Tibial nerve (tissue), 3 donors: Measurements from ENCODE around the gene SLC35F3.

ENCODE experiments used
- POLR2A ChIP-seq, 2 donors: fragments of 450-650 bp; IDR thresholded peaks; one replicate each; pipeline ENCODE4 v1.6.1; 2017; ENCODE audit warnings: antibody characterized with exemption in 2 of 2, mild to moderate bottlenecking in 2 of 2, moderate library complexity in 2 of 2
- TF ChIP-seq, protein P1 (sequence below), 5 experiments: fragments of 200-600 bp in 3 of 5; fragments of 450-650 bp in 2 of 5; sonication (generic) in 3 of 5; IDR thresholded peaks; one replicate each; pipeline ENCODE4 v1.5.1; 2016 to 2019; ENCODE audit warnings: antibody characterized with exemption in 5 of 5, mild to moderate bottlenecking in 3 of 5, moderate library complexity in 2 of 5

DNA sequence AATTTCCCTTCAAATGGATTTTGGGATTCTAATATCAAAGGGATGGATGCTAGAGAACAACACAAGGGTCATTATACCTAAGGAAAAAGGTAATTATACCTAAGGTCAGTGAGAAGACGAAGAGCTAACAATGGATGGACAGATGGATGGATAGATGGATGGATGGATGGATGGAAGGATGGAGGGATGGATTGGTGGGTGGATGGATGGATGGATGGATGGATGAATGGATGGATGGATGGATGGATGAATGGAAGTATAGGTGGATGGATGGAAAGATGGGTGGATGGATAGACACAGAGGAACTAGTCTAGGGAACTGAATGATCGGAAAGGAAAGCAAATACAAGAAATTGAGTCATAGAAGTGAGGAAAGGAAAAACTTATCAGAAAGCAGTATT is 34.0 kb downstream of the SLC35F3 start:
- TF ChIP-seq, protein P1, sequence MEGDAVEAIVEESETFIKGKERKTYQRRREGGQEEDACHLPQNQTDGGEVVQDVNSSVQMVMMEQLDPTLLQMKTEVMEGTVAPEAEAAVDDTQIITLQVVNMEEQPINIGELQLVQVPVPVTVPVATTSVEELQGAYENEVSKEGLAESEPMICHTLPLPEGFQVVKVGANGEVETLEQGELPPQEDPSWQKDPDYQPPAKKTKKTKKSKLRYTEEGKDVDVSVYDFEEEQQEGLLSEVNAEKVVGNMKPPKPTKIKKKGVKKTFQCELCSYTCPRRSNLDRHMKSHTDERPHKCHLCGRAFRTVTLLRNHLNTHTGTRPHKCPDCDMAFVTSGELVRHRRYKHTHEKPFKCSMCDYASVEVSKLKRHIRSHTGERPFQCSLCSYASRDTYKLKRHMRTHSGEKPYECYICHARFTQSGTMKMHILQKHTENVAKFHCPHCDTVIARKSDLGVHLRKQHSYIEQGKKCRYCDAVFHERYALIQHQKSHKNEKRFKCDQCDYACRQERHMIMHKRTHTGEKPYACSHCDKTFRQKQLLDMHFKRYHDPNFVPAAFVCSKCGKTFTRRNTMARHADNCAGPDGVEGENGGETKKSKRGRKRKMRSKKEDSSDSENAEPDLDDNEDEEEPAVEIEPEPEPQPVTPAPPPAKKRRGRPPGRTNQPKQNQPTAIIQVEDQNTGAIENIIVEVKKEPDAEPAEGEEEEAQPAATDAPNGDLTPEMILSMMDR (IDR thresholded peaks at IDR 0.05): no peak
- TF ChIP-seq POLR2A (IDR thresholded peaks at IDR 0.05): no peak
